ENCODE measurements around the gene ABRACL. TPM values are rescaled to one million over a fixed set of nuclear protein-coding genes. Genes with fewer than 3 reads are reported as not detected.

ABRACL gene, protein sequence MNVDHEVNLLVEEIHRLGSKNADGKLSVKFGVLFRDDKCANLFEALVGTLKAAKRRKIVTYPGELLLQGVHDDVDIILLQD
- 47.1 and 88.9 TPM in 2 replicates for total RNA-seq (ENCODE audit: low replicate concordance)
- long read RNA-seq, transcript ABRACL-201 (3 exons, 845 nt) = major isoform, 97 of 109 reads
- long read RNA-seq, partial matches to known transcripts = 1 of 109 reads
- long read RNA-seq, other reads (novel, unspliced or antisense) = 11 of 109 reads

GRCh38 chr6:139028658-139029469, at the start of gene ABRACL:
ABRACL (plus strand) TSS chr6:139028745; CDS start chr6:139034161, 5,416 bp downstream.
- peak within 1 kb of the TSS; percentile 86 for H3K27ac Mint-ChIP-seq
- H3K9me3 Mint-ChIP-seq = no peaks in the 10 kb centered on the region
- DNase-seq (ENCODE audit: extremely low spot score, unreplicated experiment) = peak; percentile 72
- peak within 1 kb of the TSS; percentile 87 for H3K4me3 Mint-ChIP-seq
- no peaks in the 10 kb centered on the region for H3K27me3 Mint-ChIP-seq
- peaks cover 21% of the 10 kb centered on the region for H3K4me1 Mint-ChIP-seq (ENCODE audit: unreplicated experiment)
- peak; percentile 38 for TF ChIP-seq CTCF (conservative IDR thresholded peaks at IDR 0.05)
- peaks cover 5% of the 10 kb centered on the region for H3K36me3 Mint-ChIP-seq

- Mint-ChIP-seq H3K27me3 (no peaks in the 10 kb centered on the region), H3K27ac (peak overlapping the region; percentile 10), H3K4me3 (no peak overlapping the region), H3K9me3 (peaks cover 12% of the 10 kb centered on the region), H3K4me1 (ENCODE audit: unreplicated experiment) (peaks cover 18% of the 10 kb centered on the region), H3K36me3 (peaks cover 12% of the 10 kb centered on the region)
- TF ChIP-seq CTCF (conservative IDR thresholded peaks at IDR 0.05) = no peak
- DNase-seq (ENCODE audit: extremely low spot score, unreplicated experiment) = no peak
Measured at GRCh38 chr6:138979365-138979764, 49.2 kb upstream of the ABRACL start.

GRCh38 chr6:138979813-138980668, 48.5 kb upstream of the ABRACL start:
- no peak for DNase-seq (ENCODE audit: extremely low spot score, unreplicated experiment)
- peaks cover 16% of the 10 kb centered on the region for H3K4me1 Mint-ChIP-seq (ENCODE audit: unreplicated experiment)
- H3K27me3 Mint-ChIP-seq = no peaks in the 10 kb centered on the region
- peaks cover 12% of the 10 kb centered on the region for H3K9me3 Mint-ChIP-seq
- TF ChIP-seq CTCF (conservative IDR thresholded peaks at IDR 0.05) = no peak
- peaks cover 12% of the 10 kb centered on the region for H3K36me3 Mint-ChIP-seq
- no peak overlapping the region for H3K27ac Mint-ChIP-seq
- no peak overlapping the region for H3K4me3 Mint-ChIP-seq

DNA sequence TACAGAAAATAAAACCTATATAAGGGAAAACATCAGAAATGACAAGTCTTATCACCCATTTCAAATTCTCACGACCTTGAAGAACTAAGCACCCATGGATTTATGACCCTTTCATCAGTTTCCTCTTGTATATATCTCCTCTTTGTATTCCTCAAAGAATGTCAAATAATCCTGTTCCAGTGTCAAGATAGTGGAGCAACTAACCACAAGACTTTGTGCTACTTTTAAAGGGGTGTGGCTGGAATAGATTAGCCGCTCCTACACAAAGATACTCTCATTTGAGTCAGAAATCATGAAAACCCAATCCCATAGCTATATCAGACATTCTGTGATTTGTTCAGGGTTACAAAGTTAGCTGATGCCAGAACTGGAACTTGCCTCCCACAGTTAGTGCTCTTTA, 47.1 kb upstream of the ABRACL start:
- Mint-ChIP-seq H3K27ac (no peak overlapping the region), H3K27me3 (no peaks in the 10 kb centered on the region), H3K36me3 (peaks cover 12% of the 10 kb centered on the region), H3K4me3 (peak overlapping the region; percentile 16), H3K4me1 (ENCODE audit: unreplicated experiment) (peaks cover 21% of the 10 kb centered on the region), H3K9me3 (peaks cover 12% of the 10 kb centered on the region)
- no peak for TF ChIP-seq CTCF (conservative IDR thresholded peaks at IDR 0.05)
- no peak for DNase-seq (ENCODE audit: extremely low spot score, unreplicated experiment)

- Mint-ChIP-seq H3K27ac (peak overlapping the region; percentile 79), H3K4me3 (no peak overlapping the region), H3K27me3 (no peaks in the 10 kb centered on the region)
Measured at GRCh38 chr6:138986578-138986977, 42.0 kb upstream of the ABRACL start.

More at GRCh38 chr6:138986578-138986977, 42.0 kb upstream of the ABRACL start:
- no peak for TF ChIP-seq CTCF (conservative IDR thresholded peaks at IDR 0.05)
- Mint-ChIP-seq H3K9me3 (no peaks in the 10 kb centered on the region), H3K4me1 (ENCODE audit: unreplicated experiment) (peaks cover 18% of the 10 kb centered on the region), H3K36me3 (no peaks in the 10 kb centered on the region)
- DNase-seq (ENCODE audit: extremely low spot score, unreplicated experiment) = no peak
